HG03196 (cell line): ENCODE results near the gene USP13.
"Not testable (repeated sequence)": the region's sequence is repeated elsewhere in the genome, so short reads cannot be mapped to it uniquely, and the experiment has no call there.

ENCODE experiments used
- ATAC-seq: cut with Tn5 transposase; IDR thresholded peaks from one replicate; pipeline ENCODE4 v1.9.1; 2021; ENCODE audit not compliant: unreplicated experiment

USP13 gene

DNA sequence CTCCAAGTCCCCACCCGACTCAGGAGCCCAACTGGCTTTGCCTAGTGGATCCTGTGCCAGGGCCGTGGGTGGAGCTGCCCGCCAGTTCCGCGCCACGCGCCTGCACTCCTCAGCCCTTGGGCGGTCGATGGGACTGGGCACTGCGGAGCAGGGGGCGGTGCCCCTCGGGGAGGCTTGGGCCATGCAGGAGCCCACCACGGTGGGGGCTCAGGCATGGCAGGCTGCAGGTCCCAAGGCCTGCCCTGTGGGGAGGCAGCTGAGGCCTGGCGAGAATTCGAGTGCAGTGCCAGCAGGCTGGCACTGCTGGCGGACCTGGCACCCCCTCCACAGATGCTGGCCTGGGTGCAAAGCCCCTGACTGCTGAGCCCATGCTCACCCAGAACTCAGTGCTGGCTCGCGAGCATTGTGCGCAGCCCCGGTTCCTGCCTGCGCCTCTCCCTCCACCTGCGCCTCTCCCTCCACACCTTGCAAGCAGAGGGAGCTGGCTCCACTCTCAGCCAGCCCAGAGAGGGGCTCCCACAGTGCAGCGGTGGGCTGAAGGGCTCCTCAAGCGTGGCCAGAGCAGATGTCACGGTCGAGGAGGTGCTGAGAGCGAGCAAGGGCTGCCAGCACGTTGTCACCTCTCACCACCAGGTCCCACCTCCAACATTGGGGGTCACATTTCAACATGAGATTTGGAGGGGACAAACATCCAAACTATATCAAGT, 122.7 kb downstream of the USP13 start:
- no peak for ATAC-seq

DNA sequence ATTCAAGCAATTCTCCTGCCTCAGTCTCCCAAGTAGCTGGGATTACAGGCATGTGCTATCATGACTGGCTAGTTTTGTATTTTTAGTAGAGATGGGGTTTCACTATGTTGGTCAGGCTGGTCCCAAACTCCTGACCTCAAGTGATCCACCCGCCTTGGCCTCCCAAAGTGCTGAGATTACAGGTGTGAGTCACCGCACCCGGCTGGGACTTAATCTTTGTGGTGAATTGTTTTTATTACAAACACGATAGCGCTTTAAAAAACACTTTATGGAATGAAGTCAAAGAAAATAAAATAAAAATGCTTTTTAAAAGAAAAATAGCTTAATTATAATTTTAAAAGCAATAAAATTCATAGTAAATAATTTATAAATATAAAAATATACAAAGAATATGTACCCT, 130.0 kb downstream of the USP13 start:
- not testable (repeated sequence) for ATAC-seq

DNA sequence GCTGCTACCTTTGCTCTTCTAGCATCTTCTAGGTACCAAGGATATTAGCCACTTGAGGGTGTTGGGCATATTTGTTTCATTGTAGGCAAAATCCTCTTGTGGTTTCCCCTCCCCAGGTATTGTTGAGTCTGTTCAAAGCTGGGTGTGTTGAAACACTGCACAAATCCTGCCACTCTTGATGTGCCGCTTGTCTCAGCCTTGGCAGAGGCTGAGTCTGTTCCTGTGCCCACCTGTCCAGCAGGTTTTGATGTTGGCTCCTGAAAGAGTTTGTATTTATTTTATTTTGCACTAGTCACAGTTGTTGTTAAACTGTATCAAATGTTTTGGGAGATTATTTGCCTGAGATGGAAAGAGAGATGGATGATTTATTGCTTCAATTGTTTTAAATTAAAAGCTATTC, 136.2 kb downstream of the USP13 start:
- ATAC-seq: no peak

DNA sequence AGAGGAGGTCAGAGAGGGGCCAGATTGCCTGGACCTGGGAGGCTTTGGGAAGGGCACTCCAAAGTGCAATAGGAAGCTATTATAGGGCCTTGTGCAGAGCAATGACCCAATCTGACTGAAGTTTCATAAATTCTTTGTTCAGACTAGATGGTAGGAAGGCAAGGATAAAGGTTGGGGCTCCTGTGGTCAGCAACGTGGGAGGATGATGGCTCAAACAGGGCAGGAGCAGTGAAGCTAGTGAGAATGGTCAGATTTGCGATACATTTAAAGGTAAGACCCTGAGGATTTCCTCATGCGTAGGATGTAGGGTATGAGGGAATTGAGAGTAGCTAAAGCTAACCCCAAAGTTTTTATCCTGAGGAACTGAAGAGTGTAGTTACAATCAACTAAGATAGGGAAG, 139.0 kb downstream of the USP13 start:
- no peak for ATAC-seq

GRCh38 chr3:179794355-179794754, 141.5 kb downstream of the USP13 start:
- ATAC-seq: no peak

- no peak for ATAC-seq
Measured at GRCh38 chr3:179796421-179796820, 143.6 kb downstream of the USP13 start.

DNA sequence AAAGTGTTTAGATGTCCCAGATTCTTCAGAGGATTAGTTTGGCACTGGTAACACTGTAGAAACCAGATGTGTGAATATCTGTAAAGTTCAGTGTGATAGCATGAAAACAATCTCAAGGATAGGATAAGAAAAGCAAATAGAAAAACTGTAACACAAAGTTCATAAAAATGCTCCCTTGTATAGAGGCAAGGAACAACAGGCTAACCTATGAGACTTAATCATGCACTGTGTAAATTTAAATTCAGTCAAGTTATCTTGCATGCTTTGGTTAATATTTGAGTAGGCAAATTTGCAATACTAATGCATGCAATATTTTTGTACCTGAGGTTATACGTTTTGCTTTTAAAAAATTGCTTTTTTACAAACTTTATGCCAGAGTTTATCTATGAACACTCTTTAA, 144.4 kb downstream of the USP13 start:
- no peak for ATAC-seq

GRCh38 chr3:179801263-179801662, 148.4 kb downstream of the USP13 start:
- no peak for ATAC-seq

GRCh38 chr3:179801856-179802255, 149.0 kb downstream of the USP13 start:
- no peak for ATAC-seq

- no peak for ATAC-seq
Measured at GRCh38 chr3:179806177-179806576, 153.3 kb downstream of the USP13 start.

DNA sequence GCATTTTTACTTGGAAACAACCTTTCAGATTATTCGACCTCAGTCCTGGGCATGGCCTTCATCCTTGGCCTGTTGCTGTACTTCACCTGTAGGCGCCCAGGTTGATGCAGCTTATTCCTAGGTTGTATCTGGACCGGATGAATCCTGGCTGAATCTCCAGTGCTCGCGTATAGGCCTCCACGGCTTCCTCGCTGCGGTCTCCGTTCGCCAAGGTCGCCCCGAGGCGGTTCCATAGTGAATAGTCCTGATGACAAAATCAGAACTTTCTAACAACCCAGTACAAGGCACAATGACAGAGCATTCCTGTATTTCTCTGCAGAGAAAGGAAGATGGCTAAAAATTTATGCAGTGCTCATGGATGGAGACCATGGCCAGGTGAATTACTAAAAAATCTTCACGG, 154.7 kb downstream of the USP13 start:
- no peak for ATAC-seq

GRCh38 chr3:179809639-179810038, 156.8 kb downstream of the USP13 start:
- ATAC-seq: no peak

DNA sequence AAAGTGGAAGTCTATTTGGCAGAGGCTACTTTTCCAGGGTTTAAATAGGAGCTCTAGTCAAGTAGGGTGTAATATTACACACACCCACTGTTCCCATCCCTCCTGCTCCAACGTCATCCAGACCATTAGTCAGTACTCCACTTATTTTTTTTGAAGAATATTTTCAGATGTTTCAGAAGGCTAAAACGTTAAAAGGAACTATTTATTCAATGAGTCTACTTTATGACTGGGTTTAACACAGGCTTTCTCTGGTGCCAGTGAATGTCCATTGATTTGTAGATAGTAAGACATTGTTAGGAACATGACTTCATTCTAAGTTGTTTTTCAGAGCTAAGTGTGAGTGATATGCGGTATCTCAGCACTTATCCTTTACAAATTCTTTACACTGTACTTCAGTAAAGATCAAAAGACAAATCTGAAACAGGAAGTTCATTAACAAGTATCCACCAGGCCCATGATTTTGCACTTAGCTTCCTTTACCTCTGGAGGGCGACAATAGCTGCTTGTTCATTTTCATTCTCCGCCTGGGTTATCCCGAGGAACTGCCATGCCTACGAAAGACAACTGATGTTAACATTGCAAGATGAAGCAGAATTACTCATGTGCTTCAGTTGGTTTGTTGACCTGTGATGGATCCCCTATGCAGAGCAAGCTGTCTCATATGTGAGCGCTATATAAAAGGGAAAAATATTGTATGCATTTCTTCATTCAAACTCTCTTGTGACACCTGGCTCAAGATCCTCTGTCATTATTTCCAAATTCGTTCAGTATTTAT, 158.7 kb downstream of the USP13 start:
- peak; percentile 74 for ATAC-seq

DNA sequence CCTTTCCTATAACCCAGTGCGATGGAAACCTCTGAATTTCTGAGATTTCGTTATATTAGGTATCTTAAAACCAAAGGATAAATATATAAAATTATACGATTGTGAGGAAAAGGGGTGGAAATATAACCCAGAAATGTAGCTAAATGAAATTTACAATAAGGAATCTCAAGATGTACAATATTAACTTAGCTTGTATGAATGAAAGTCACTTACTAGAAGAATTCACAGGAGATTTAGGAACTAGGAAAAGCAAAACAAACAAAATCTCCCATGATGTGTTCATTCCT, 159.2 kb downstream of the USP13 start:
- ATAC-seq: no peak

DNA sequence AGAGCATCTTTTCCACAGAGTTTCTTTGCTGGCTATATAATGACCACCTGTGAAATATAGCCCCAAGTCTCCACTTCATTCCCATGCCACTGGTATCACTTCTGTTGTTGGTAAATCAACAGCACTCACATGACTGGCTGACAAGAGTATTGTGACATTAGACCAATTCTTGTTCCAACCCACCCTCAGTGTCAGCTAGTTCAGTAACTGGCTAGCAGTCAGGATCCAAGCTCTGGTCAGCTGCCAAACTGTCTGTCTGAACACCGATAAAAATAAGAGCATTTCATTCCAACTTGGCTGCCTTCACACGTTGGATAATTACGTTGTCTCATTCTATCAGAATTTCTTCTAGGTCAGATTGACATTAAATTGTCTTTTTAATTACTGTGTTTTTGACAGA, 166.5 kb downstream of the USP13 start:
- no peak for ATAC-seq

GRCh38 chr3:179822296-179822695, 169.5 kb downstream of the USP13 start:
- ATAC-seq: no peak

DNA sequence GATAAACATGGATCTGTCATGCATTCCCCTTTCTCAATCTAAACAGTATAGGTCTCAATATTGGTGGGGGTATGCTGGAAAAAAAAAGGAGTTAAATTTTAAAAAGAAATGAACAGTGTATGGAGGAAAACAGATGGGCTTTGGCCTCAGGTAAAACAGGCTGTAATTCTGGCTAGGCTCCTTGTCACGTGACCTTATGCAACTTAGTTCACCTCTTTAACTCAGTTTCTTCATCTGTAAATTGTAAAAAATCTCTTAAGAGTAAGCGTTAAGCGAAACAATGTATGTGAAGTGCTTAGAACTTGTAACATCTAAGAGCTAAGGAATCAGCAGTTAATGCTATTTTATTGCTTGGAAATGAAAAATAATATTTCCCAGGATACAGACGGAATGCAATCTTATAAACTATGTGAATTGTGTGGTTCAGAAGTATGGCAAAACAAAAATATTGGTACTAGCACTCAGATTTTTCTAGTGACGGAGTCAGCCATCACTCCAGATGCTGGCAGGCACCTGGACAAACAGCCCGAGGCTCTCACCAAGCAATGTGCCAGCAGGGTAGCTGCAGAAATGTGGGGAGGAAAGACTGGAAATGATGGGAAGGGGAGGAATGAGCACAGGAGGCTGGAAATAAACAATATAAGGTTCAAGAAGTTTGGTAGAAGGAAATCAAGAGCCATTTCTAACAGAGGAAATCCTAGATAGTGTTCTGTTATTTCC, 172.8 kb downstream of the USP13 start:
- no peak for ATAC-seq

DNA sequence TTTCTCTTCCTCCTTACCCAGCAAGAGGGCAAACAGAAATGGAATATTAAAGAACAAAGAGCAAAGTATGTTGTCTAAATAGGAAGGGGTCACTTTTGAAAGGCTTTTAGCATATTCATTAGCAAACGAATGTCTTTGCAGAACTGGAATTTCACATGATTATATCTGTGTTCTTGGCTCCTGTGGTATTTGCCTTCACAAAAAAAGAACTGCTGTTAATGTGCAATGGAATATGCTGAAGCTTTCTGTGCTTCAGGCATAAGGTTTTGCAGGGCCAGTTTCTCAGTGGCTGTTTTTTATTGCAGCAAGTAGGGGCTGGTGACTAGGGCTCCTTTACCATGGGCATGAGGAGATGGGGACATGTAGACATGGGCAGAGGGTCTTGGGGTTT, 173.4 kb downstream of the USP13 start:
- no peak for ATAC-seq

DNA sequence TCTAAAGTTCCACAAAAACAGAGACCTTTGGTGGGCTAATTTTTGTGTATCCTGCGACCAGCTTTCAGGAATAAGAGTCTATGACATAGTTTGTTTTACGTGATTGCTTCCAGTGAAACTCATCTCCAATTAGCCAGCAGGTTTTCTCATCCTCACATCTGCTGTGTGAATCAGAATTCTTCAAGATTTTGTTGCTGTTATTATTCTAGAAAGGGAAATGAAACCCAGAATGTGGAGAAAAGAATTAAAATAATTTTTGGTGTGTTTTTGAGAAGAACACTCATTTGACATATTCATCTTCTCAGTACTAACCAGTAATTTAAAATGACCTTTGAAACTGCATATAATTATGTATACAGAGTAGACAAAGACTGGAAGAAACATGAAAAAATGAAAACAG, 175.9 kb downstream of the USP13 start:
- ATAC-seq: no peak

DNA sequence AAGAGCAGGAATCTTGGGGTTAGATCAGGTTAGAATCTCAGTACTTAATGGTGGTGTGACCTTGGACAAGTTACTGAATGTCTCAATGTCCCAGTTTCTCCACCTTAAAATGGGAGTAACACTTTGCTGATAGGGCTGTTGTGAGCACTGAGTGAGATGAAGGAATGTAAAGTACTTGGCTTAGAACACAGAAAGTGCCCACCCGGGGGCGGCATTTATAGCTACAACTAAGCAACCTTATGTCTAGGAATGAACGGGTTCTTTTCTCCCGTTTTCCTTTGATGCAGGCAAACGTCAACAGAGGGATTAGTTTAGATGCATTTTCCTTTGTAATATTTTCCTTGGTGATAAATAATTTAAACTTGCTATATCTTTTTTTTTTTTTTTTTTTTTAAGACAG, 176.6 kb downstream of the USP13 start:
- ATAC-seq: no peak

- ATAC-seq: no peak
Measured at GRCh38 chr3:179832333-179832854, 179.6 kb downstream of the USP13 start.

DNA sequence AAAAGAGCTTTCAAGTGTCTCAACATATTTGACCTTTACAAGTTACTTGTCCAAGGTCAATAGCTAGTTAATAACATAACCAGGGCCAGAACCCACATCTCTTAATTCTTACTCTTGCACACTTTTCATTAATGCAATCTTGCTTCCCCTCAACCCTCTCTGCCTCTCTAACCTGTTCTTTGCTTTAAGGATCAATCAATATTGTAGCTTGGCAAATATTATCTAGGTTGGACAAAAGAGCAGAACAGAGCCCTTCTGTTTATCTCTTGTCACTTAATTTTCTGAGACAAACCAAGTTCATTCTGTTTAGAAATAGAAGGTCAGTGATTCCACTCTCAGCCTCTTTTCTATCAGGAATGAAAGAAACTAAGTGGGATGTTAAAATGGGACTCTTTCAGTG, 180.5 kb downstream of the USP13 start:
- ATAC-seq: no peak
